ENCODE measurements around the gene BTBD19.
"Not testable (repeated sequence)": the region's sequence is repeated elsewhere in the genome, so short reads cannot be mapped to it uniquely, and the experiment has no call there.

The BTBD19 gene

DNA sequence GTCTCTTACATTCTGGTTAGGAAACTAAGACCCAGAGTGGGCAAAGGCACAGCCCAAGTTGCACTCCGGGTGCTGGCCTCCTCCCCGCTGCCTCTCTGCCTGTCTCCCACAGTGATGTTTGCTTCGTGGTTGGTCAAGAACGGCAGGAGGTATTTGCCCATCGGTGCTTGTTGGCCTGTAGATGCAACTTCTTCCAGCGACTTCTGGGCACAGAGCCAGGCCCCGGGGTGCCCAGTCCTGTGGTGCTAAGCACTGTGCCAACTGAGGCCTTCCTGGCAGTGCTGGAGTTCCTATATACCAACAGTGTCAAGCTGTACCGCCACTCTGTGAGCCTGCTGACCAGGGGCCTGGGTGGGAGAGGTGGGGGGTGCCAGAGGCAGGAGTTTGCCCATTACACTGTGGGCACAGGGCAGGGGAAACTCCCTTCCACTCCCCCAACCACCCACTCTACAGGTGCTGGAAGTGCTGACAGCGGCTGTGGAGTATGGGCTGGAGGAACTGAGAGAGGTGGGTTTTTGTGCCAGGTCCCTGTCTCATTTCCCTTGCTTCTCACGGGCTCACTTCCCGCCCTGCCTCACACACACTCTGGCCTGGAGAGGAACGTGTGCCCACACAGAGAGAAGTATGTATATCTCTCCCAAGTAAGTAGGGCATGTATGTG, 1.9 kb downstream of the BTBD19 start:
- no peak for DNase-seq

DNA sequence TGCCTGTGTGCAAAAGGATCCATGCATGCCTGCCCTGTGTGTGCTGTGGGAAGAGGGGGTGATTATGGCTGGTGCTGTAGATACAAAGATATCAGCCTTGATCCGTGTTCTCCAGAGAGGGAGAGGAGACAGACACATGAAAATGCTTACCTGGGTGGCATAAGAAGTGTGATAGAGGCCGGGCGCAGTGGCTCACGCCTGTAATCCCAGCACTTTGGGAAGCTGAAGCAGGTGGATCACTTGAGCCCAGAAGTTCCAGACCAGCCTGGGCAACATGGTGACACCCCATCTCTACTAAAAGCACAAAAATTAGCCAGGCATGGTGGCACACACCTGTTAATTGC, 2.4 kb downstream of the BTBD19 start:
- not testable (repeated sequence) for DNase-seq

DNA sequence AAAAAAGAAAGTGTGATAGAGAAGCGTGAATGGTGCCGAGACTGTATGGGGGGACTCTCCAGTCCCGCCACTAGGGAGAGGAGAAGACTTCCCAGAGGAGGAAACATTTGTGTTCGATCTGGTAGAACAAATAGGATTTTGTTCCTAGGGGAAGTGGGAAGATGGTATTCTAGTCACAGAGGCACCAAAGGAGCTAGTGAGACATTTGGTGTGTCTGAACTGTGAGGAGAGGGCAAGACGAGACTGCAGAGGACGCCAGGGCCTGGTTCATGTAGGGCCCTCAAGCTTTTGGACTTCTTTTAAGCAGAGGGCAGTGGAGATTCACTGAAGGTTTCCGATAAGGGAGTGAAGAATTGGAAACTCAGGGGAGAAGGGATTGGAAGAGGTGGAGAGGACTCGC, 2.9 kb downstream of the BTBD19 start:
- no peak for DNase-seq

DNA sequence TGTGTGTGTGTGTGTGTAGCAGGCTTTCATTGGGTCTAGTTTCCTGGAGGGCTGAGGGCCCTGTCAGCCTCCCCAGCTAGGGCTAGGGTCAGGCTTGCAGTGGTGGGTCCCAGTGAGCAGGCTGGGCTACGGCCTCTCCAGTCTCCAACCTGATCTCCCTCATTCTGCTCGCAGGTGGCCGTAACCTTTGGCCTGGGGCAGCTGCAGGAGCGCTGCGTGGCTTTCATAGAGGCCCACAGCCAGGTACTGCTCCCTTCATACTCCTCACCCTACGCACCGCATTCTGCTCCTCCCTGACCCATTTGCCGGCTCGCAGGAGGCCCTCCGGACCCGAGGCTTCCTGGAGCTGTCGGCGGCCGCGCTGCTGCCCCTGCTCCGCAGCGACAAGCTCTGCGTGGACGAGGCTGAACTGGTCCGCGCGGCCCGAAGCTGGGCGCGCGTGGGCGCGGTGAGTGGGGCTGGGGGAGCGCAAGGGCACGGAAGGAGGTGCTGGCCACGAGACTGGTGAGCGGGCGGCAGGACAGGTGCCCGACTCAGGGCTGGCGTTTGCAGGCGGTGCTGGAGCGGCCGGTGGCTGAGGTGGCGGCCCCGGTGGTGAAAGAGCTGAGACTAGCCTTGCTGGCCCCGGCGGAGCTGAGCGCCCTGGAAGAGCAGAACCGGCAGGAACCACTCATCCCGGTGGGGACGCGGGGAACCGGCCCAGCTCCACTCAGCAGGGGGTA, 4.7 kb downstream of the BTBD19 start:
- DNase-seq, result peak; percentile 58

DNA sequence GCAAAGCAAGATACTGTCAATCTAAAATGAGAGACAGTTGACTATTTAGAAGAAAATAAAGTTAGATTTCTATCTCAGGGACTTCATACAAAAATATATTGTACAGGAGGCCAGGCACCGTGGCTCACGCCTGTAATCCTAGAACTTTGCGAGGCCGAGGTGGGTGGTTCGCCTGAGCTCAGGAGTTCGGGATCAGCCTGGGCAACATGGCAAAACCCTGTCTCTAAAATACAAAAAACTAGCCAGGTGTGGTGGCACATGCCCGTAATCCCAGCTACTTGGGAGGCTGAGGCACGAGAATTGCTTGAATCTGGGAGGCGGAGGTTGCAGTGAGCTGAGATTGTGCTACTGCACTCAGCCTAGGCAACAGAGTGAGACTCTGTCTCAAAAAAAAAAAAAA, 7.6 kb downstream of the BTBD19 start:
- not testable (repeated sequence) for DNase-seq

DNA sequence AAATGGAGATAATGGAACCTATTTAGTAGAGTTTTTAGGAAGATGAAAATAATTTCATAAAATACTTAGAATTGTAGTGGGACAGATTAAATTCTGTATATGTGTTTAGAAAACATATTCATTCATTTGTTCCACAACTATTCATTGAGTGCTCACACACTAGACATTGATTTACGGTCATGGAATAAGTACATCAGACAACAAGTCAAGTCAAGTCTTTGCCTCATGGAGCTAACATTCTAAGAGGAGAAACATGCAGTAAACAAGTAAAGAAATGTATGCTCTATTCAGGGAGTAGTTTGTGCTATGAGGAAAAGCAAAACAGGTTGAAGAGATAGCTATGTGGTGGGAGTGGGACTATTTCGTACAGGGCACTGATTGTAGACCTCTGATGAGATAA, 9.0 kb downstream of the BTBD19 start:
- DNase-seq, result no peak

DNA sequence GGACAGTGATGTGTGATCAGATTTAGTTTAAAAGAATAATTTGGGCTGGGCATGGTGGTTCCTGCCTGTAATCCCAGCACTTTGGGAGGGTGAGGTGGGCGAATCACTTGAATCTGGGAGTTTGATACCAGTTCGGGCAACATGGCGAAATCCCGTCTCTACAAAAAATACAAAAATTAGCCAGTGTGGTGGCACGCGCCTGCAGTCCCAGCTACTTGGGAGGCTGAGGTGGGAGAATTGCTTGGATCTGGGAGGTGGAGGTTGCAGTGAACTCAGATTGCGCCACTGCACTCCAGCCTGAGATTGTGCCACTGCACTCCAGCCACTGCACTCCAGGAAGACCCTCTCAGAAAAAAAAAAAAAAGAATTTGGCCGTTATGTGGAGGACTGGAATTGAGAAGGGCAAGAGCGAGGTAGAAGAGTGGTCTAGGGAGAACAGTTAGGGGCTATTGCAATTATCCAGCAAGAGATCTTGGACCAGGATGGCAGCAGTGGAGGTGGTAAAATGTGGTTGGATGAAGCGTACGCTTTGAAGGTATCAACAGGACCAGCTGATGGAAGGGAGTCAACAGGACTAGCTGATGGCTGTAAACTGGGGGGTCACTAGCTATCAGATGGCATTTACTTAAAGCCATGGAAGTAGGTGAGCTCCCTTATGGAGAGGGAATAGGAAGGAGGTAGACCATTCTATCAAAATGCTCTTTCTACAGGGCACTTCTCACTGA, 9.6 kb downstream of the BTBD19 start:
- no peak for DNase-seq

DNA sequence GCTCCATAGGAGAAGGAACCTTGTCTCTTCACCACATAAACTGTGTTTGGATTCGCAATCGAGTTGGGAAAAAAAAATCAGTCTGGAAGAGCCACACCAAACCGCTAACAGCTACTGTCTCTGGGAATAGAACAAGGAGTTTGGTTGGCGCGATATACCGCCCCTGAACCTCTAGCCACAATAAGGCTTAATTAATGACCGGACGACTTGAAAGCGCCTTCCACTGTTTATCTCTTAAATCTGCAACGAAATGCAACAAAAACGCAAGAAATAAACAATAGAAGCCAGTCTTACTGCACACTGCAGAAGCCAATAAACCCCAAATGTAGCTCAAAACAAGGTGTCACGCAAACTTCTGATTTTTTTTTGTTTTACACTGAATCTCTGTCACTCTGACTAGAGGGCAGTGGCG, 10.9 kb downstream of the BTBD19 start:
- no peak for DNase-seq

DNA sequence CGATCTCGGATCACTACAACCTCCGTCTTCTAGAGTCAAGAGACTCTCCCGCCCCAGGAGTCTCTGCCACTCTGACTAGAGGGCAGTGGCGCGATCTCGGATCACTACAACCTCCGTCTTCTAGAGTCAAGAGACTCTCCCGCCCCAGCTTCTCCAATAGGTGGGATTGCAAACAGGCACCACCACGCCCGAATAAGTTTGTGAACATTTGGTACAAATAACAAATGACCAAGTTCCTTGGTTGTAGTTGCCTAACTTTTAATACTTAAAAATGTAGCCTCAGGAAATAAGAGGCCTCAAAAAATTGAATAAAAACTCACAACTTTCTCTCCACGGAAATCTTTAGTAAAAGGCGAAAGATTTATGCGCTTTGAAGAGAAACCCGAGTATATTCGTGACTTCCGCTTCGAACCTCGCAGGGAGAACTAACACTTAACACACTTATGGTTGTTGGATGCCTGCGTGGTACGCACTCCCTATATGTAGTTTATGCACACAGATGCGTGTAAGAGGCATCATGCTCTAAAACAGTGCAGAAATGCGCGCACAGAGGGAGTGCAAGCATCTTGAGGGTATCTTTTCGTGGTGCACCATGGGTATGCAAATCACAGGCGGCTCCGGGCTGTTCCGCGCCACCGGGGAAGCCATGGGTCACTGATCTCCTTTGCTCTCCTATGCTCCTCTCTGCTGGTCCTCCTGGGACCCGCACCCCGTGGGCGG, 11.4 kb downstream of the BTBD19 start:
- DNase-seq, result peak; percentile 98

DNA sequence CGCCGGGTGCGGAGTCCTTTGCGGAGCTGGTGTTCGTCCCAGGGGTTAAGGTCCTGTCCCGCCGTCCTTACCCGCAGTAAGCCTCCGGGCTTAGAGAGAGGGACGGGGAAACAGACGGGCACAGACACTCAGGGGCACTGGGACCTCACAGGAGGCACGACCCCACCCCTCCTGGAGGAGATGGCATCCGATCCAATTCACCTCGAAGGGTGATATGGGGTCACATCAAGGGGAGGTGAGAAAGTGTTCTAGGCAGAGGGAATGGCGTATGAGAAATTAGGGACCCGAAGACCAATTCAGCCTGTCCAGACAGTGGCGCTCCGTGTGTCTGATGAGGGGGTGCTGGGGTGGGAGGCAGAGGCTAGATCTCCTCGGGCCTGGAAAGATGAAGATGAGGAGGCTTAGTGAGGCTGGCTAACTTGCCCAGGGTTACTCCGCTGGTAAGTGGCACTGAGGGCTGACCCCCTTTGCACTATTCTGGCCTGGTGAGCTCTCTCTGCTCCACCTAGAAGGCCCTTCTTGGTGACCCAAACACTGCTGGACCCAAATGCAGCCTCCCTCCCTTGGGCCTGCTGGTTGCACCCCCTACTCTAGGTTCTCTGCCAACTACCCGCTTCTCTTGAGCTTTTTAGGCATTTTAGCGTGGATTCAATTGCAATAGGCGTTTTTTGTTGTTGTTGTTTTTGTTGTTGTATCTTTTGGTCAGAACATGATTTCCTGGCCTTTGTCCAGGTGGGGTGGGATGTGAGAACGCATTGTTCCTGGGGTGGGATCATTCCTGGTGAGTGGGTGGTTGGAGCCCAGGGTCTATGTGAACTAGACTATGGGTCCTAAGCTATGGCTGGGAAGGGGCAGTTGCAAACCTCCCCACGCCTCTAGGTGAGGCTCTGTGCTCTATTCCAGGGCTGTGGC, 12.3 kb downstream of the BTBD19 start:
- no peak for DNase-seq

DNA sequence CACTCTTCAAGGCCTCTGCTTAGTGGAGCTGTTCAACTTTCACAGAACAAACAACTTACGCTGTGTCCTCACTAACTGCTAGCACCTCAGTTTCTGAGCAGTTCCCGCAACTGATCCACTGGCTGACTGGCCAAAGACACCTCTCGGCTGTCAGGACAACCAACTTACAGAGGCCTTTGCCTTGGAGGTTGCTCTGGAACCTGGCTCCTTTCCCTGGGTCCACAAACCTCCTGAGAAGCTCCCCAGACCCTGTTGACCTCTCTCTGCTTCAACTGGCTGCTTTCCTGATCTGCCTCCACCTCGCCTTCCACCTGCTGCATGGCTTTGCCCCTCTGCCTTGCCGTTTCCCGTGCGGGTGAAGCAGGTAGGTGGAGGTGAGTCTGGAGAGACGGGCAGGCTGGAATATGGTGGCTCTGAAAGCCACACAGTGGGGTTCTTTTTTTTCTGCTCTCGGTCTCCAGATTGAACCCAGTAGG, 13.0 kb downstream of the BTBD19 start:
- DNase-seq, result no peak

DNA sequence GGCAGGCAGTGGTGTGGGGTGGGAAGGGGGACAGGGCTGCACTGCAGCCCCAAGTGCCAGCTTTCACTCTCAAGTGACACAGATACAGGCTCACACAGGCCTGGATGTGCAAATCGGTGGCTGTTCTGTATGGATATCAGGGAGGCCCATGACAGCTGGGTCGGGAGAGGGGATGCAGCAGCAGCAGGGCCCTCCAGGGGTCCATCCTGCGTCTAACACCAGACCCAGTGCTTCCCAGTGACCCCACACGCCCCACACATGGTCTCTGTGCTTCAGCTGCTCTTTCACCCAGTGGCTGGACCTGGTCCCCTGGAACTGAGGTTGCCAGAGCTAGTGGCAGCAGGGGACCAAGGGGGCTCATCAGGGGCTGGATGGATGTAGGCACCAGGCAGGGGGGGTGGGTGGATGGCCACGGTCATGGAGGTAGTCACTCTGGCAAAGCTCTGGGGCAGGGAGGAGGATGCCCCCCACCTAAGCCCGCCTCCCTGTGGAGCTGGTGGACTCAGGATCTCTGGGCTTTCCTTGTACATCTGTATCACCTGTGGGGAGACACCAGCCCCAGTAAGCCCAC, 13.9 kb downstream of the BTBD19 start:
- DNase-seq, result no peak

DNA sequence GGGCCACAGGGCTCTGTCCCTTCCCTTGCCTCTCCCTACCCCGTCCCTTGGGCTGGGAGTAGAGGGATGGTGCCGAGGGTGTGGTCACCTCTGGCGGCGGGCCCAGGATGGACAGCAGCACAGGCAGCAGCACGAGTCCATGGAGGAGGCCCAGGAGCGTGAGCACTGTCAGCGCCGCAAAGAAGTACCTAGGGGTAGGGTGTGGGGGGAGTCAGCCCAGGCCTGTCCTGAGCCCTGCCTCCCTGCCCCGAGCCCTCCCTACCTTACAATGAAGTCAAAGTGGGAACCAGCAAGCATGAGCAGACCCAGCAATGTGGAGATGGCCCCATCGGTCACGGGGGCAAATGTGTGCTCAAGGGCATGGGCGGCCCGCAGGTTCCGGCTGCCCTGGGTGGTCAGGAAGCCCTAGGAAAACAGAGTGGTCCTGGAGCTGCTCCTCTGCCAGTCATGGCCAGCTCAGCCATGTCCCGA, 14.7 kb downstream of the BTBD19 start:
- peak; percentile 35 for DNase-seq

DNA sequence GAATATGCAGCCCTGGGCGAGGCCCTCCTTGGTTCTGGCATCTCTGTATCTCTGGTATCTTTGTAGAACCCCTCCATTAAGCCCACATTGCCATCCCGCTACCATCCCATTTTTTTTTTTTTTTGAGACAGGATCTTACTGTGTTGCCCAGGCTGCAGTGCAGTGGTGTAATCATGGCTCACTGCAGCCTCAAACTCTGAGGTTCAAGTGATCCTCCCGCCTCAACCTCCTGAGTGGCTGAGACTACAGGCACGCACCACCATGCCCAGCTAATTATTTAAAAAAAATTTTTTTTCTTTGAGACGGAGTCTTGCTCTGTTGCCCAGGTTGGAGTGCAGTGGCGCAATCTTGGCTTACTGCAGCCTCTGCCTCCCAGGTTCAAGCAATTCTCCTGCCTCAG, 16.1 kb downstream of the BTBD19 start:
- DNase-seq, result not testable (repeated sequence)

DNA sequence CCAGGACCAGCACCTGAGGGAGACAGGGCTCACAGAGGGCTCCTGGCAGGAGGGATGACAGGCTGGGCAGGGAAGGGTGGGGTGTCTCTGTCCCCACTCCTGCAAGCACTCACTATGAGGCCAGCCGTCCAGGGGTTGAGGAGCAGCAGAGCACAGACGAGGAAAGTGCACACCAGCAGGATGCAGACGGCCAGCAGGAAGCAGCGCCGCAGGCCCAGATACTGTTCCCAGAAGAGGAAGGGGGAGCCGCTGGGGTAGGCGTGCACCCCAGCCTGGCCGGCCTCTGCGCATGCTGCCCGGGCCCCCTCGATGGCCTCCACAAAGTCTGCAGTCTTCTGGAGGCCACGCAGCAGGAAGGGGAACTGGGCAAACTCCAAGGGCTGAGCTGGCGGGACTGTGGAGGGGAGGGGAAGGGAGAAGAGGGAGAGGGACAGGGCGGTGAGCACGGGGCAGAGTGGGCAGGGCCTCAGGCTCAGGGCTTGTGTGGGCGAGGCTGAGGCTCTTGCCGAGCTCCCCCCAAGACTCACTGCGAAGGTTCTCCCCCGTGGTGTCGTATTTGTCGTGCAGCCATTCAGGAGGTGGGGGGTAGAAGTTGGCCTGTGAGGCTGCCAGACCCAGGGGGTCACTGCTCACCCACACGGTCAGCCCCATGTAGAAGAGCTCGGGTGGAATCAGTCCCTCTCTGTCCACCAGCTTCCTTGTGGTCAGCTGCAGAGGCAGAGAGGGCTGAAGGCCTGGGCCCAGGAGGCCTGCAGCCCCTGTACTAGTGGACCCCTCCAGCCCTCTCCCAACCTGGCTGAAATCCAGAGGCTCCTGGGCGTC, 18.3 kb downstream of the BTBD19 start:
- DNase-seq, result no peak

DNA sequence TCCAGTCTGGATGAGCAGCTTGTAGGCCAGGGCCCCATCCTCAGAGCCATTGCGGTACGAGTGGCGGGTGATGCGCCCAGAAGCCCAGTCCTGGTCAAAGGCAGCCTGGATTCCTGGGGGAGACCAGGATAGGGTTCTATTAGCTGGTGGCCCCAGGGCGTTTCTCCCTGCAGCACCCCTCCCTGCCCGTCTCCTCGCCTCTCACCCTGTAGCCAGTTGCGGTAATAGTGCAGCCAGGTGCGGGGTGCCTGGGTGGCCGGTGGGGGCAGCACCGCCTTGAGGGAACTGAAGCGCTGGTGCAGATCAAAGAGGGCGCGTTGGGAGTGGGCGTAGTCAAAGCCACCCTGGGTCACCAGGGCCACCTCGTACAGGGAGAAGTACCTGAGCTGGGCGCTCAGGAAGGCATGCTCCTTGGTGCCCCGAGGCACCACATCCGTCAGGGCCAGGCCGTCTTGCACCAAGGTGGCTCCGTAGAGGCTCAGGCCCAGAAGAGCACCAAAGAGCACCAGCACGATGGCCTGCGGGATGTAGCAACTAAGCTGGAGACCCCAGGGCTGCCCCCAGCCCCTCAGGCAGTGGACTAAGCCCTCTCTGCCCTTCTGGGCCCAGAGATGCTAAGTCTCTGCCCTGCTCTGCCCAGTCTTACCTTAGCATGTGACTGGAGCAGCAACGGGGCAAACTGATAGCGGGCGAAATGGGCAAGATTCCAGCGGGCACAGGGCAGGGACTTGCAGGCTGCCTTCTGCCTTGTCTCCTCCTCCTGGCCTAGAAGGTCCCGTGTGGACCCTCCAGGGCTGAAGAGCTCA, 19.1 kb downstream of the BTBD19 start:
- DNase-seq, result no peak

DNA sequence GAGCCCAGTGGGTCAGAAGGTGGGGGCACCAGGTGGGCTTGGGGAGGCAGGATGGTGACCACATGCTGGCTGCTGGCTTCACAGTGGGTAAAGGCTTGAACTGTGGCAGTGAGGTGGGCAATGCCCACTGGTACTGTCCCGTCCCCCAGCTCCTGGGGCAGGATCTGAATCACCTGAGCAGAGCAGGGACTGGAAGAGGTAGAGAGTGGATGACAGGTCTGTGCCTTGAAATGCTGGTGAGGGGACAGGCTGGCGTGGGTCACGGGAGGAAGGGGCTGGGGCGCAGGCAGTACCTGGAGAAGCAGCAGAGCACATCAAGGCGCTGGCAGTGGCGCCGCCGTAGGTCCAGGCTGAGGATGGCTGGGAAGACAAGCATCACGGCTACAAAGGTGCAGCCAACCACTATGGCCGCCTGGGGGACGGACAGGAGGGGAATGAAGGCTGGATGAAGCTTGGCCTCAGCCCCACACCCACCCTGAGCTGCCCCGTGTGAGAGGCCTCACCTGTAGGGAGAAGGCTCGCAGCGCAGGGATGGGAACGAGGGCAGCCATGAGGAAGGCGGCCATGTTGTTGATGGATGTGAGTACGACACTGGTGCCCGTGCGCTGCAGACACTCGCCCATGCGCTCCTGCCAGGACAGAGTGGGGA, 19.8 kb downstream of the BTBD19 start:
- peak; percentile 48 for DNase-seq

DNA sequence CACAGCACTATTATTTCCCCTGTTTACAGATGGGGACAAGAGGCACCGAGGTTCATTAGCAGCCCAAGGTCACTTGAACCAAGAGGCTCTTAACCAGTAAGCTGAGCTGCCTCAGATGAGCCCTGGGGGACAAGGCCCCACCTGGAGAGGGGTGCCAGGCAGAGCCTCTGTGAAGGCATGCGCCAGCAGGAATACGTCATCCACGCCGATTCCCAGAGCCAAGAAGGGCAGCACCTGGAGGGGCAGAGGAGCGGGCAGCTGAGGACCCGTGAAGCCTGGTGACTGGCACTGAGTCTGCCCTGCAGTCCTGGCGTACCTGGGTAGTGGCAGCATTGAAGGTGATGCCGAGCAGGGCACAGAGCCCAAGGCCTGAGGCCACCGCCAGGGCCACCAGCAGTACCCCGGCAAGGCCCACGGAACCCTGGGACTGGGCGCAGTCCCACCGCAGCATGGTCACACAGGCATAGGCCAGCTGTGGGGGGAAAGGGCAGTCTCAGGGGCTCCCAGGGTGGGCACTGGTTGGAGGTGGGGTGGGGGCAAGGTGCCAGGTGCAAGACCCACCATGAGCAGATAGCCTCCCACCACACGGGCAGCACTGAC, 20.6 kb downstream of the BTBD19 start:
- DNase-seq, result peak; percentile 39

Data from islet precursor cell (in vitro differentiated cells).